LNCAP (cell line): ENCODE data around the gene NUPR1.

Source experiments
- TF ChIP-seq, protein P1 (sequence below): fragments of 450-650 bp; IDR thresholded peaks from 2 replicates; pipeline ENCODE4 v1.5.1; 2017; ENCODE audit warnings: mild to moderate bottlenecking

The NUPR1 gene

DNA sequence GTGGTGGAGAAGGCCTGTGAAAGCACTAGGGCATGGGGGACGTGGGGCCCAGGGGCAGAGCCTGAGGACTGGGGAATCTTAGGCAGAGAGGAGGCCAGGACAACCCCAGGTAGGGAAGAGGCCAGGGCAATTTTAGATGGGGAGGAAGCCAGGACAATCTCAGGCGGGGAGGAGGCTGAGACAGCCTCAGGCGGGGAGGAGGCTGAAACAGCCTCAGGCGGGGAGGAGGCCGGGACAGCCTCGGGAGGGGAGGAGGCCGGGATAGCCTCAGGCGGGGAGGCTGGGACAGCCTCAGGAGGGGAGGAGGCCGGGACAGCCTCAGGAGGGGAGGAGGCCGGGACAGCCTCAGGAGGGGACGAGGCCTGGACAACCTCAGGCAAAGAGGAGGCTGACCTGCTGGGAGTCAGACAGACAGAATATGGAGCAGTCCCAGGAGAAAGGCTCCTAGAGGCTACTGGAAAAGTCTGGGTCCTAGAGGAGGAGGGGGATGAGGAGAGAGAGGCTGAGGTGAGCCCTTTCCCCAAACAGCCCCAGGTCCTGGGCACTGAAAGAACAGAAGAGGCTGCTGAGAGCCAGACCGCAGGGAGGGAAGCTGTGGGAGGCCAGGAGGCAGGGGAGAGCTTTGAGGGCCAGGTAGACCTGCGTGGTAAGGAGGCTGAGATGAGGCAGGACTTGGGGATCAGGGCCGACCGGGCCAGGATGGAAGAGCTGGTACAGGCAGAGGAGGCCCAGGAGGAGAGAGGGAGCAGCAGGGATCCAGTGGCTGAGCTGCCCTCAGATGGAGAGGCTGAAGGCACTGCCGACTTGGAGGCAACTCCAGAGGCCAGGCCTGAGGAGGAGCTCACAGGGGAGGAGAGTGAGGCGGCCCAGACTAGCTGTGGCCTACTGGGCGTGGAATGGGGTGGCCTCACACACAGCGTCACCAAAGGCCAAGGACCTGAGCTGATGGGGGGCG, 42.7 kb downstream of the NUPR1 start:
- TF ChIP-seq, protein P1, sequence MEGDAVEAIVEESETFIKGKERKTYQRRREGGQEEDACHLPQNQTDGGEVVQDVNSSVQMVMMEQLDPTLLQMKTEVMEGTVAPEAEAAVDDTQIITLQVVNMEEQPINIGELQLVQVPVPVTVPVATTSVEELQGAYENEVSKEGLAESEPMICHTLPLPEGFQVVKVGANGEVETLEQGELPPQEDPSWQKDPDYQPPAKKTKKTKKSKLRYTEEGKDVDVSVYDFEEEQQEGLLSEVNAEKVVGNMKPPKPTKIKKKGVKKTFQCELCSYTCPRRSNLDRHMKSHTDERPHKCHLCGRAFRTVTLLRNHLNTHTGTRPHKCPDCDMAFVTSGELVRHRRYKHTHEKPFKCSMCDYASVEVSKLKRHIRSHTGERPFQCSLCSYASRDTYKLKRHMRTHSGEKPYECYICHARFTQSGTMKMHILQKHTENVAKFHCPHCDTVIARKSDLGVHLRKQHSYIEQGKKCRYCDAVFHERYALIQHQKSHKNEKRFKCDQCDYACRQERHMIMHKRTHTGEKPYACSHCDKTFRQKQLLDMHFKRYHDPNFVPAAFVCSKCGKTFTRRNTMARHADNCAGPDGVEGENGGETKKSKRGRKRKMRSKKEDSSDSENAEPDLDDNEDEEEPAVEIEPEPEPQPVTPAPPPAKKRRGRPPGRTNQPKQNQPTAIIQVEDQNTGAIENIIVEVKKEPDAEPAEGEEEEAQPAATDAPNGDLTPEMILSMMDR = no peak

- TF ChIP-seq, protein P1 = no peak
Measured at GRCh38 chr16:28495098-28495793, 43.5 kb downstream of the NUPR1 start.

- TF ChIP-seq, protein P1 = no peak
Measured at GRCh38 chr16:28494121-28494851, 44.5 kb downstream of the NUPR1 start, which contains the start of gene APOBR. Gene APOBR, plus strand, starts transcription at chr16:28494643. Its CDS starts 39 bp downstream, at chr16:28494682.

DNA sequence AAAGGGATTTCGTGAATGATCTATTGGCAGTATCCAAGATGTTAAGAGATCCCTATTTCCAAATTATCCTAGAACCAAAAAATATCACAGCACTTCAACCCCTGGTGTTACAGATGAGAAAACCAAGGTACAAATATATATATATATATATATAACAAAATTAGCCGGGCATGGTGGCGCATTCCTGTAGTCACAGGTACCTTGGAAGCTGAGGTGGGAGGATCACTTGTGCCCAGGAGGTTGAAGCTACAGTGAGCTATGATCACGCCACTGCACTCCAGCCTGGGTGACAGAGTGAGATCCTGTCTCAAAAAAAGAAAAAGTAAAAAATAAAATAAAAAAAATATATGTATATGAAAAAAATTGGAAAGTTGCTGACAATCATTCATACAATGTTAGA, 46.3 kb downstream of the NUPR1 start:
- TF ChIP-seq, protein P1 = no peak

DNA sequence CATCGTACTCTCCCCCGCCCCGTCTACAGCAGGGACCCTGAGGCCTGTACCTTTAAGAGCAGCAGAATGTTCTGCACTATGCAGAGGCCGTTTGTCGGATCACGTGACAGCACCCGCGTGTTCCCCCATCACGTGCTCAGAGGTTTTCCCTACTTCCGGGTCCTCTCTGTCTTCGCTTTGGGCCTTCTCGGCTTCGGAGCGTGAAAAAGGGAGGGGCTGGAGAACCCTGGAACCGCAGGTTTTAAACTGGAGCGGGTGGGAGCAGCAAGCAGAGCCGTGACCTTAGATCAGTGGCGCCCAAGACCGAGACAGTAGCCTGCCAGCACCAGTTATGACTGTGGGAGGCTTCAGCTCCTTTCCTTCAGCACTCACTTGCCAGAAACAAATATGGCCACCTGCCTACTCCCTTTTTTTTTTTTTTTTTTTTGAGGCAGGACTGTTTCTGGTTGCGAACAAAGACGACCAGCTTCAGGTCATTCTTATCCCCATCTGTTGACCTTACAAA, 46.8 kb downstream of the NUPR1 start, which contains the start of gene CLN3:
Gene CLN3, minus strand, starts transcription at position 105 of the 505 bp plus-strand sequence. CDS start 315 bp downstream, outside the sequence.
- TF ChIP-seq, protein P1 = no peak

GRCh38 chr16:28491230-28491969, 47.4 kb downstream of the NUPR1 start:
- TF ChIP-seq, protein P1 = peak; percentile 44; the same call in 1 of the 2 replicates
